ENCODE data around the gene EMC10.

Gene EMC10

DNA sequence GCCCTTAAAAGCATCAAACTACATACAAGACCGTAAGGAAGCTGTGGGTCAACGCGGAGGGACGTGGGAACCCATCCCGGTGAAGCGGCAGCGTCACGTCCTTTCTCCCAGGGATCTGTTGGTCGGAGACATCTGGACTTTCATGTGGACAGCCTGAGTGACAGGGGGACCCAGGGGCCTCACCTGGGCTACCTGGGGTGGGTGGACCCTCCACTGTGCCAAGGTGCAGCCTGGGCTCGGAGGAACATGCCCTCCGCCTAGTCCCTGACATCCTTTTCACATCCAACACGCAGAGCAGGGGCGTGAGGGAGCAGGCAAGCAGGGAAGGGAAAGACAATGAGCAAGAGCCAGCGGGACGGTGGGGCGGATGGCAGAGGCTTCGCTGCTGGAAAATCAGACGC, 14.1 kb downstream of the EMC10 start:
- H3K27ac Mint-ChIP-seq: peak overlapping the region; percentile 57
- H3K27me3 Mint-ChIP-seq: peaks cover 14% of the 10 kb centered on the region
- peaks cover 73% of the 10 kb centered on the region for H3K4me1 Mint-ChIP-seq (ENCODE audit: low read depth)
- peaks cover 12% of the 10 kb centered on the region for H3K36me3 Mint-ChIP-seq (ENCODE audit: low read depth)
- H3K4me3 Mint-ChIP-seq: no peak overlapping the region
- H3K9me3 Mint-ChIP-seq: peaks cover 14% of the 10 kb centered on the region
- intact Hi-C loops (cut with micrococcal nuclease): no loop called here

DNA sequence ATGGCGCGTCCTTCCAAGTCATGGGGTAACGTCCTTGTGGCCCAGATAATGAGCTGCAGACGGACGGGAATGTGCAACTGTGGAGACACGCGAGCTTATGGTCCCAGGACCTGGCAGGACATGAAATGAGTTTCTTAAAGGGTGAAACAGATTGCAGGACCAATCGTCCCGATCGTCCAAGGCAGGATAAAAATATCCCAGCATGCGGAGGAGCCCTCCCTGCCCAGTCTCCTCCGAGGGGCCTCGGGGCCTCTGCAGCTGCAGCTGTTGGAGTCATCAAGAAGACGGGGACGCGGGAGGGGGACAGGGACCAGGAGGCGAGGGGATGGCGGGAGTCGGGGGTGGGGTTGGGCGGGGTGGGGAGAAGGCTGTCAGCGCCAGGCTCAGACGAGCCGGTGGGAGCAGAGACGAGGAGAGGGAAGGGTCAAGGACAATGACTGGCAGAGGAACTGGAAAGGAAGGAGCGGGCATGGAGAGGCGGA, 14.7 kb downstream of the EMC10 start:
- H3K27ac Mint-ChIP-seq: peak overlapping the region; percentile 57
- H3K9me3 Mint-ChIP-seq: peaks cover 14% of the 10 kb centered on the region
- peaks cover 69% of the 10 kb centered on the region for H3K4me1 Mint-ChIP-seq (ENCODE audit: low read depth)
- H3K36me3 Mint-ChIP-seq (ENCODE audit: low read depth): peaks cover 6% of the 10 kb centered on the region
- H3K27me3 Mint-ChIP-seq: peaks cover 14% of the 10 kb centered on the region
- no peak overlapping the region for H3K4me3 Mint-ChIP-seq
- intact Hi-C loops (cut with micrococcal nuclease): no loop called here

DNA sequence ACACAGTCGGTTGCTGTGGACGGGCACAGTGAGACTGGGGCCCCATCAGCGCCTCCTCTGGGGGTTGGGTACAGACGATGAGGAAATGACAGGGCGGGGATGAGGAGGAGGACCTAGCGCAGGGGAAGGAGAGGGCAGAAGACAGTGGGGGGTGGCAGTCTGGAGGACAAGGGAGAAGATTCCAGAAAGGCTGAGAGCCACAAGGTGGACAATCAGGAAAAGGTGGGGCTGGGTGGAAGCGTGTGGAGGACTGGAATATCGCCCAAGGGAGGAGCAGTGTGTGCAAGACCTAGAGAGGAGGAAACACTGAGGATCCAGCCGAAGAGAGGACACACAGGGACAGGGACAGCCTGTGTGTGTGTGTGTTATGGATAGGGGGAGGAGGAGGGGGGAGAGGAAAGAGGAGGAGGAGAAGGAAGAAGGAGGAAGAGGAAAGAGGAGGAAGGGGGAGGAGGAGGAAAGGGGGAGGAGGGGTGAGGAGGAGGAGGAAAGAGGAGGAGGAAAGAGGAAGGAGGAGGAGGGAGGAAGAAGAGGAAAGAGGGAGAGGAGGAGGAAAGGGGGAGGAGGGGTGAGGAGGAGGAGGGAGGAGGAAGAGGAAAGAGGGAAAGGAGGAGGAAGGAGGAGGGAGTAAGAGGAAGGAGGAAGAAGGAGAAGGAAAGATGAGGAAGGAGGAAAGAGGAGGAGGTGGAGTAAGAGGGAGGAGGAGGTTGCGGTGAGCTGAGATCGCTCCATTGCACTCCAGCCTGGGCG, 16.2 kb downstream of the EMC10 start:
- Mint-ChIP-seq H3K4me1 (ENCODE audit: low read depth) (peaks cover 63% of the 10 kb centered on the region), H3K27me3 (peaks cover 16% of the 10 kb centered on the region), H3K36me3 (ENCODE audit: low read depth) (peaks cover 6% of the 10 kb centered on the region), H3K4me3 (peak overlapping the region; percentile 46), H3K27ac (peak overlapping the region; percentile 57), H3K9me3 (peaks cover 11% of the 10 kb centered on the region)
- intact Hi-C loops (cut with micrococcal nuclease): no loop called here

DNA sequence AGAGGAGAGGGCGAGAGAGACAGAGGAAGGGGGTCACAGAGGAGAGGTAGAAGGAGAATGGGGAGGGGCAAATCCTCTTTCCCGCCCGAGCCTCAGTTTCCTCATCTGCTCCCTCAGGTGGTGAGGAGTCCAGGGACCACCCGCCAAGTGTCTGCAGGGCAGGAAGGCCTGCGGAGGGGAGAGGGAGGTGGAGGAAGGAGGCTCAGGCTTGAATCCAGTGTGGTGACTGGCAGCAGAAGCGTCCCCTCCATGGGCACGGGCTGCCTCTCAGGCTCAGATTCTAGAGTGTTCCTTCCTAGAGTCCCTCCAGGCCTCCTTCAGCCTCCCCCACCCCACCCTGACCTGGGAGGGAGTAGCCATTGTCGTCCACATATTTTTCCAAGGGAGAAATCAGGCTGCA, 16.9 kb downstream of the EMC10 start:
- Mint-ChIP-seq H3K27ac (no peak overlapping the region), H3K9me3 (peaks cover 6% of the 10 kb centered on the region), H3K27me3 (peaks cover 16% of the 10 kb centered on the region), H3K36me3 (ENCODE audit: low read depth) (peaks cover 6% of the 10 kb centered on the region), H3K4me3 (no peak overlapping the region), H3K4me1 (ENCODE audit: low read depth) (peaks cover 56% of the 10 kb centered on the region)
- intact Hi-C loops (cut with micrococcal nuclease): no loop called here

DNA sequence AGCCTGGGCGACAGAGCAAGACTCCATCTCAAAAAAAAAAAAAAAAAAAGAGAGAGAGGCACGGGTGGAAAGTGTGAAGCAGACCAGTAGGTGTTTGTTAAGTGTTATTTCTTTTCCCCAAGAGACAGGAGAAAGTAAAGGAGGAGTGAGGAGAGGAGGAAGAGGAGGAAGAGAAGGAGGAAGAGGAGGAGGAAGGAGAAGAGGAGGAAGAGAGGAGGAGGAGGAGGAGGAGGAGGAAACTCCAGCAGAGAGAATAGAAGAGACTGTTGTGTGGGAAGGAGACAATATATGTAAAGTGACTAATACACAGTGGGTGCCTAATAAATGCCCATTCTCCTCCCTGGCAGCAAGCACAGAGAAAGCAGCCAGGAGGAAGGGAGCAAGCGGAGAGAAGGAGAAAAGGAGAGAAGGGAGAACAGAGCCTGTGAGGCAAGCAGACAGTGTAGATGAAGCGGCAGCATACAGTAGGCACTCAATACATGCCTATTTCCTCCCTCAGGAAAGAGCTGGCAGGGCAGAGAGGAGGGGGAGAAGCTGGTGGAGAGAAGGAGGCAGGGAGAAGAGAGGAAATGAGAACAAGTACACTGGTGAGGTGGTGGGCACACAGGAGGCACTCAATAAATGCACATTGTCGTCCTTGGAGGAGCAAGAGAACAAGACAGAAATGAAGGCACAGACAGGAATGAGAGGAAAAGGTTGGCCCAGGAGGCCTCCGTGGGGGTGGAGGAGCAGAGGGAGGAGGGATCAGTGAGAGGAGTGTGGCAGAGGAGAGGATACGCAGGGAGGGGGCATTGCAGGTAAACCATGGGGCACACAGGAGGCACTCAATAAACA, 18.1 kb downstream of the EMC10 start:
- Mint-ChIP-seq H3K36me3 (ENCODE audit: low read depth) (peaks cover 6% of the 10 kb centered on the region), H3K4me1 (ENCODE audit: low read depth) (peaks cover 43% of the 10 kb centered on the region), H3K27me3 (peaks cover 16% of the 10 kb centered on the region), H3K9me3 (peaks cover 4% of the 10 kb centered on the region), H3K27ac (no peak overlapping the region), H3K4me3 (no peak overlapping the region)
- intact Hi-C loops (cut with micrococcal nuclease): no loop called here

DNA sequence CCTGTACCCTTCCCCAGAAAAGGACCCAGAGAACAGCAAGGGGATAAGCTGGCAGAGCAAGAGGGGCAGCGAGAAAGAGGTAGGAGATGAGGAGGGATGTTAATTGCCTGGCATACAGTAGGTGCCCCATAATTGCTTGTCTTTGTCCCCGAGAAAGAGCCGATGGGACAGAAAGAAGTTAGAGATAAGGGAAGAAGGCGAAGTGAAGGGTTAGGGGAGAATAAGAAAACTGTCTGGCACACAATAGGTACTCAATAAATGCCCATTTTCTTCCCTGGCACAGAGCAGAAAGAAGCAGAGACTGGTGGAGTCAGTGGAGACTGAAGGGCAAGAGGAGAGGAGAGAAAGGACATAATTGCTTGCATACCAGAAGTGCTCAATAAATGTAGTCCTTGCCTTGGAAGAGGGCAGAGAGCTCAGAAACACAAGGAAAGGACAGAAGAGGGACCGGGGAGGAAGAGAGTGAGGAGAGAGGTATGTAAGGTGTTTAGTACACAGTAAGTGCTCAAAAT, 18.8 kb downstream of the EMC10 start:
- no peak overlapping the region for H3K4me3 Mint-ChIP-seq
- H3K36me3 Mint-ChIP-seq (ENCODE audit: low read depth): peaks cover 6% of the 10 kb centered on the region
- H3K9me3 Mint-ChIP-seq: no peaks in the 10 kb centered on the region
- peaks cover 38% of the 10 kb centered on the region for H3K4me1 Mint-ChIP-seq (ENCODE audit: low read depth)
- H3K27ac Mint-ChIP-seq: no peak overlapping the region
- peaks cover 16% of the 10 kb centered on the region for H3K27me3 Mint-ChIP-seq
- intact Hi-C loops (cut with micrococcal nuclease): no loop called here

DNA sequence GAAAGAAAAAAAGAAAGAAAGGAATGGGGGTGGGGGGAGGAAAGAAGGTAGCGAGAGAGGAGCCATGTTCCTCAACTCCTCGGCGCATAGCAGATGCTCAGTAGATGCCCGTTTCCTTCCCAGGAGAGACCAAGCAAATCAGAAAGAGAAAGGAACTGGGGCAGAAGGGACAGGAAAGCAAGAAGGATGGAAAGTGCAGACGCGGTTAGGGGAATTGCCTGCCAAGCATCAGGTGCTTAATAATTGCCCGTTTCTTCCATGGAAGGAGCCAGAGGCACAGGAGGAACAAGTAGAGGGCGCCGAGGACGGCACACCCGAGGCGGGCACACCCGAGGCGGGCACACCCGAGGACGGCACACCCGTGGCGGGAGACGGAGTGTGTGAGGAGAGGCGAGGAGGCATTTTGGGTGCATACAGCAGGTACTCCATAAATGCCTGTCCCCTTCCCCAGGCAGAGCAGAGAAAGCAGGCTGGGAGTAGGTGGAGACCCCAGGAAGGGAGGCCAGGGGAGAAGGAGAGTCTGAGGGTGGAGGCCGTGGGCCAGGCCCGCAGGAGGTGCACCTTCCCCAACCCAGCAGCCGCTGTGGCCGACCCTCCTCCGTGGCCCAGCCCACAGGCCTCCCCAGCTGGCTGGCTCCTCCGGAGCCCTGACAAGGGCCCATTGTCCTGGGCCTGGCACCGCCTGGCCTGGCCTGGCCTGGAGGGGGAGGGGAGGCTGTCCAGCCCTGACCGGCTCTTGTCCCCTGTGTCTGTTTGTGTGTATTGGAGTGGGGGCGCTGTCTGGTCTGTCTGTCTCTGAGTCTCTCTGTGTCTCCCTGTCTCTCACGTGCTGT, 20.1 kb downstream of the EMC10 start:
- no peak overlapping the region for H3K4me3 Mint-ChIP-seq
- H3K36me3 Mint-ChIP-seq (ENCODE audit: low read depth): no peaks in the 10 kb centered on the region
- peaks cover 16% of the 10 kb centered on the region for H3K27me3 Mint-ChIP-seq
- H3K9me3 Mint-ChIP-seq: no peaks in the 10 kb centered on the region
- no peak overlapping the region for H3K27ac Mint-ChIP-seq
- intact Hi-C loops (cut with micrococcal nuclease): no loop called here
- peaks cover 26% of the 10 kb centered on the region for H3K4me1 Mint-ChIP-seq (ENCODE audit: low read depth)

DNA sequence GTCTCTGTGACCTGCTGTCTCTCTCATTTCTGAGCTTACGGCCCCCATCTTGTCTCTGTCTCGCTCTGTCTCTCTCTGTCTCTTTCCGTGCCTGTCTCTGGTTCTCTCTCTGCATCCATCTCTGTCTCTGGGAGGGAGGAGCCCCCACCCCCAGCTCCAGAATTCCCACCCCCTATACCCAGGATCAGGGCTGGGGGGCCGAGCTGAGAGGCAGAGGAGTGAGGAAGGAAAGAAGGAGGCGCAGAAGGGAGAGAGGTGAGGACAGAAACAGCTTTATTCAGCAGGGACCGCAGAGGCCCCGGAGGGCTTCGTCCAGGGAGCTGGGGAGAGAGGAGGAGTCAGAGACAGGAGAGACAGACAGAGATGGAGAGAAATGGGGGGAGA, 20.7 kb downstream of the EMC10 start:
- Mint-ChIP-seq H3K27me3 (peaks cover 14% of the 10 kb centered on the region), H3K27ac (no peak overlapping the region), H3K4me1 (ENCODE audit: low read depth) (peaks cover 20% of the 10 kb centered on the region), H3K4me3 (no peak overlapping the region), H3K9me3 (no peaks in the 10 kb centered on the region), H3K36me3 (ENCODE audit: low read depth) (no peaks in the 10 kb centered on the region)
- intact Hi-C loops (cut with micrococcal nuclease): no loop called here

DNA sequence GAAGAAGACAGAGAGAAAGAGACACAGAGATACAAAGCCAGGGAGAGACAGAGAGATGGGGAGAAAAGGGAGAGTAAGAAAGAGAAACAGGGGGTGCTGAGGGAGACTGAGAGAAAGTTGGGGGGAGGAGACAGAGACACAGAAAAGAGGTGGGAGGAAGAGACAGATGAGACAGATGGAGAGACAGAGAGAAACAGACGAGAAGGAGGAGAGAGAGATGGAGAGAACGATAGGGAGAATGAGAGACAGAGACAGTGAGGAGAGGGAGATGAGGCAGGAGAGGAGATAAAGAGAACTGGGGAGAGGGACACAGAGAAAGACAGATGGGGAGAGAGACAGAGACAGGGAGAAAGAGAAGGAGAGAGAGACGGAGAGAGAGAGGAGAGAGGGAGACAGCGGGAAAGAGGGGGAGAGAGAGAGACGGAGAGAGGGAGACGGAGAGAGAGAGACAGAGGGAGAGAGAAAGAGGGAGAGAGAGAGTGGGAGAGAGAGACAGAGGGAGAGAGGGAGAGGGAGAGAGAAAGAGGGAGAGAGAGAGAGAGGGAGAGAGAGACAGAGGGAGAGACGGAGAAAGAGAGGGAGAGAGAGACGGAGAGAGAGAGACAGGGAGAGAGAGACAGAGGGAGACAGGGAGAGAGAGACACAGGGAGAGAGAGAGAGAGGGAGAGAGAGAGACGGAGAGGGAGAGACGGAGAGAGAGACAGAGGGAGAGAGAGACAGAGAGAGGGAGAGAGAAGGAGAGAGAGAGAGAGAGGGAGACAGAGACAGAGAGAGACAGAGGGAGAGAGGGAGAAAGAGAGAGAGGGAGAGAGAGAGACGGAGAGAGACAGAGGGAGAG, 22.1 kb downstream of the EMC10 start:
- Mint-ChIP-seq H3K27ac (no peak overlapping the region), H3K4me1 (ENCODE audit: low read depth) (peaks cover 14% of the 10 kb centered on the region), H3K9me3 (no peaks in the 10 kb centered on the region)

DNA sequence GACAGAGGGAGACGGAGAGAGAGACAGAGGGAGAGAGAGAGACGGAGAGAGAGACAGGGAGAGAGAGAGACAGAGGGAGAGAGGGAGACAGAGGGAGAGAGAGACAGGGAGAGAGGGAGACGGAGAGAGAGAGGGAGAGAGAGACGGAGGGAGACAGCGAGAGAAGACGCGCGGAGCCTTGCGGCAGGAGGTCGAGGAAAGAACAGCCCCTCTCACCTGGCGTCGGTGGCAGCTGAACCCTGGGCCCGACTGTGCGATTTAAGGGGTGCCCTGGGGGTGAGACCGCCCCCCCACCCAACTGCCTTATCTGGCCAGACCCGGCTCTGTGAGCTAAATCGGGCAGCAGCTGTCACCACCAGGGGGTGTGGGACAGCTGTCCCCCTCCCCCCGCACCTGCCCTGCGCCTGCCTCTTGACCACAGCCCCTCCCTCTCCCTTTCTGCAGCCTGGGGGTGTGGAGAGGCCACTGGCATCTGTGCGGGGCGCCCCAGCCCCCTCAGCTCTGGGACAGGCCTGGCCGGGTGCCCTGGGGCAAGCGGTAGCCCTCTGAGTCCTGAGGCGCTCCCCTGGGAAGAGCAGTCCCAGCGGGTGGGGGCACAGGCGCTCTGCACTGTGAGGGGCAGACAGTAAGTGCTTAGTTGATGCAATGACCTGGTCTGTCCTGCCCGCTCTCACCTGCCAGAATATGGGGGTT, 23.9 kb downstream of the EMC10 start:
- H3K4me3 Mint-ChIP-seq: no peak overlapping the region

More for the DNA sequence above, 22.1 kb downstream of the EMC10 start:
- Mint-ChIP-seq H3K36me3 (ENCODE audit: low read depth) (no peaks in the 10 kb centered on the region), H3K27me3 (peaks cover 14% of the 10 kb centered on the region), H3K4me3 (no peak overlapping the region)
- intact Hi-C loops (cut with micrococcal nuclease): no loop called here

DNA sequence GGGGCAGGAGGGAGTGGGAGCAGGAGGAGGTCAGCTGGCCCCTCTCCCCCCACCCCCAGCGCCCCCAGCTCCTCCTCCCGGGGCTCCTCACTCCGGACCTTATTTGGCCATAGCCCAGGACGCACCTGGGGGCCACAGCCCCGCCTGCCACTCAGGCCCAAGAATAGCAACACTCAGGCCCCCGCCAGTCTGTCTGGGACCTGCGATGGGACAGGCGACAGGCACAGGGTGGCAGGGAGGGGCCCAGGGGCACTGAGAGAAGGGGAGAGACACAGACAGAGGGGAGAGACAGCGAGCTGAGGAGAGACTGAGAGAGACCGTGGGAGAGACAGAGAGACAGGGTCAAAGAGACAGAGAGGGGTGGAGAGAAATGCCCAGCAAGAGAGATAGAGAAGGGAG, 24.4 kb downstream of the EMC10 start:
- H3K27ac Mint-ChIP-seq: no peak overlapping the region
- intact Hi-C loops (cut with micrococcal nuclease): no loop called here
- H3K4me1 Mint-ChIP-seq (ENCODE audit: low read depth): no peaks in the 10 kb centered on the region
- peaks cover 2% of the 10 kb centered on the region for H3K27me3 Mint-ChIP-seq
- H3K4me3 Mint-ChIP-seq: no peak overlapping the region
- no peaks in the 10 kb centered on the region for H3K9me3 Mint-ChIP-seq
- H3K36me3 Mint-ChIP-seq (ENCODE audit: low read depth): peaks cover 5% of the 10 kb centered on the region

More for the DNA sequence above, 23.9 kb downstream of the EMC10 start:
- intact Hi-C loops (cut with micrococcal nuclease): no loop called here
- Mint-ChIP-seq H3K9me3 (no peaks in the 10 kb centered on the region), H3K4me1 (ENCODE audit: low read depth) (no peaks in the 10 kb centered on the region), H3K27me3 (peaks cover 4% of the 10 kb centered on the region), H3K36me3 (ENCODE audit: low read depth) (no peaks in the 10 kb centered on the region), H3K27ac (no peak overlapping the region)

DNA sequence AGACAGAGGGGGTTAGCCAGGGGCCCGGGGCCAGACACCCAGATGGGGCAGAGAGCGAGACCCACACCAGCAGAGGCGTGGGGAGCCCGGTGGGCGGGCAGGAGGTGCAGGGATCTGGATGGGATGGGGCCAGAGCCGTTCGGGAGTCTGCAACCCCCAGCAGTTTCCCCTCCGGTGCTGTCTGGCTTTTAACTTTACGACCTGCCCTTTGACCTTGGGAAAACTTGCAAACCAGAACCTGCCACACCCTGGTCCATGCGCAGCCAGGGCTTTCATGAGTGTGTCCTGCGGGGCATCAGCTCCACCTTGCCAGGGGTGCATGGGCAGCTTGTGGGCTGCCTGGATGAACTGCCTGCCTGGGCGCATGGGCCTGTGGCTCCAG, 24.9 kb downstream of the EMC10 start:
- H3K4me3 Mint-ChIP-seq: no peak overlapping the region
- peaks cover 9% of the 10 kb centered on the region for H3K36me3 Mint-ChIP-seq (ENCODE audit: low read depth)
- H3K27ac Mint-ChIP-seq: no peak overlapping the region
- H3K9me3 Mint-ChIP-seq: no peaks in the 10 kb centered on the region
- intact Hi-C loops (cut with micrococcal nuclease): no loop called here
- no peaks in the 10 kb centered on the region for H3K4me1 Mint-ChIP-seq (ENCODE audit: low read depth)
- H3K27me3 Mint-ChIP-seq: peaks cover 1% of the 10 kb centered on the region

All from dendritic cell treated with granulocyte-macrophage colony-stimulating factor and Interleukin-4, amounts not matched to agents 40 ng/mL and 50 ng/mL, for 4 days (primary cell).